ENCODE measurements around the gene CYP4F12. TPM values are rescaled to one million over a fixed set of nuclear protein-coding genes. Genes with fewer than 3 reads are reported as not detected.

Gene CYP4F12
- total and polyA plus RNA-seq, 2 of the 8 experiments (the other 6 are each of a cell fraction or from before 2014, with no cell fraction given) = not detected

GRCh38 chr19:15656467-15656866 is 16.4 kb upstream of the CYP4F12 start:
- H4K20me1 ChIP-seq (replicated peaks in 1 of 2; ENCODE audit: control insufficient read depth in 1 of 2, insufficient read depth in 2 of 2, low read length in 2 of 2) = no peaks in the 10 kb centered on the region
- no peak overlapping the region for H2AFZ ChIP-seq (ENCODE audit: low read length)
- no peaks in the 10 kb centered on the region for H3K79me1 ChIP-seq (ENCODE audit: low read depth, low read length)
- POLR2A ChIA-PET (ENCODE audit: partially characterized antibody) = no interaction called here
- no peak overlapping the region for H3K4ac ChIP-seq (replicated peaks; ENCODE audit: insufficient read length, low read depth, low read length)
- H3K27ac ChIP-seq (ENCODE audit: low read depth, low read length) = no peak overlapping the region
- H3K14ac ChIP-seq (ENCODE audit: insufficient read length) = no peak overlapping the region
- no peak overlapping the region for H2BK5ac ChIP-seq (ENCODE audit: low read depth, low read length)
- H3K18ac ChIP-seq (ENCODE audit: extremely low read depth, low read length) = no peak overlapping the region
- no peak overlapping the region for H2BK12ac ChIP-seq (ENCODE audit: low read depth, low read length)
- no peak overlapping the region for H3K9ac ChIP-seq (replicated peaks in 1 of 4; ENCODE audit: extremely low read depth in 1 of 4, low read depth in 3 of 4, low read length in 3 of 4)
- H2BK15ac ChIP-seq (ENCODE audit: low read length) = no peak overlapping the region
- CTCF ChIA-PET (ENCODE audit: partially characterized antibody) = interaction anchor here (1.0 kb wide), 1 partner anchor 11 kb away, joined by 3 read pairs; no protein-coding TSS in a partner anchor
- H3K79me2 ChIP-seq (ENCODE audit: control insufficient read depth in 1 of 2, insufficient read depth in 2 of 2, low read length in 2 of 2) = no peaks in the 10 kb centered on the region
- H2BK120ac ChIP-seq (replicated peaks; ENCODE audit: low read depth, low read length) = no peak overlapping the region
- no peak for TF ChIP-seq EP300 (IDR thresholded peaks at IDR 0.05; ENCODE audit: borderline replicate concordance in 1 of 2, low read depth in 2 of 2, low read length in 2 of 2)
- no peak for TF ChIP-seq KDM4A (IDR thresholded peaks at IDR 0.05; ENCODE audit: low read depth, low read length, severe bottlenecking)
- H3K4me1 ChIP-seq (replicated peaks in 1 of 4; ENCODE audit: control insufficient read depth in 3 of 4, insufficient read depth in 4 of 4, low read length in 3 of 4) = no peaks in the 10 kb centered on the region
- no peak overlapping the region for H4K8ac ChIP-seq (ENCODE audit: extremely low read depth, insufficient read depth, low read length)
- no peak overlapping the region for H4K5ac ChIP-seq (ENCODE audit: insufficient read length, low read depth, low read length)
- H3K36me3 ChIP-seq (ENCODE audit: control insufficient read depth in 2 of 4, insufficient read depth in 4 of 4, low read length in 3 of 4) = no peaks in the 10 kb centered on the region
- H2BK20ac ChIP-seq (ENCODE audit: low read length) = no peak overlapping the region
- H3K56ac ChIP-seq (replicated peaks; ENCODE audit: insufficient read length, low read depth, low read length) = no peak overlapping the region
- H3K23me2 ChIP-seq (ENCODE audit: low read depth, low read length) = no peaks in the 10 kb centered on the region
- H3K23ac ChIP-seq (ENCODE audit: insufficient read length) = no peak overlapping the region
- H4K91ac ChIP-seq (replicated peaks; ENCODE audit: insufficient read length, low read length) = no peak overlapping the region
- H3K4me2 ChIP-seq (ENCODE audit: insufficient read depth in 1 of 2, low read depth in 2 of 2, low read length in 2 of 2) = no peak overlapping the region
- H3K27me3 ChIP-seq (replicated peaks in 1 of 4; ENCODE audit: control insufficient read depth in 3 of 4, extremely low read depth in 1 of 4, insufficient read depth in 3 of 4, low read length in 3 of 4) = no peaks in the 10 kb centered on the region
- no peak overlapping the region for H3K4me3 ChIP-seq (ENCODE audit: extremely low read depth in 1 of 4, insufficient read depth in 2 of 4, low read depth in 3 of 4, low read length in 4 of 4)
- DNase-seq (ENCODE audit: low read depth in 1 of 2, low spot score in 2 of 2) = no peak
- no peak for FAIRE-seq
- H2AK5ac ChIP-seq (ENCODE audit: low read depth, low read length) = no peak overlapping the region
- H3K9me3 ChIP-seq (ENCODE audit: insufficient read depth in 2 of 2, low read depth in 1 of 2, low read length in 1 of 2) = peaks cover 58 to 68% of the 10 kb centered on the region in 2 experiments
